Measurements from ENCODE around the gene CAMTA1.
A peak's percentile ranks its signal among the peaks of the same experiment; 100 is the strongest.

CAMTA1 gene

GRCh38 chr1:7808253-7808844 is 1023.1 kb downstream of the CAMTA1 start:
- H3K36me3 ChIP-seq (ENCODE audit: control insufficient read depth in 2 of 2, insufficient read depth in 1 of 2, low read length in 2 of 2), result peaks cover 0 to 12% of the 10 kb centered on the region in 2 experiments; a peak in 1 of 3 replicates
- no peak overlapping the region for H3K4me3 ChIP-seq (ENCODE audit: low read depth, low read length)
- H3K9me3 ChIP-seq (ENCODE audit: control insufficient read depth, insufficient read depth, low read depth, low read length), result no peaks in the 10 kb centered on the region
- H3K4me1 ChIP-seq (ENCODE audit: control insufficient read depth, insufficient read depth, low read length), result no peaks in the 10 kb centered on the region
- H3K27ac ChIP-seq (ENCODE audit: extremely low read depth, low read depth, low read length), result no peak overlapping the region
- no peak for TF ChIP-seq ZNF791 (tag by site-specific recombination; IDR thresholded peaks at IDR 0.05)
- TF ChIP-seq ZNF654 (tag by site-specific recombination; IDR thresholded peaks at IDR 0.05; ENCODE audit: low read depth), result peak; percentile 58
- no peak for TF ChIP-seq OSR2 (tag by site-specific recombination; IDR thresholded peaks at IDR 0.05)
- 0 out of 2 replicates have a peak, but pooled peaks have one; percentile 43 for TF ChIP-seq ZNF362 (tag by site-specific recombination; IDR thresholded peaks at IDR 0.05)
- TF ChIP-seq, protein P1, sequence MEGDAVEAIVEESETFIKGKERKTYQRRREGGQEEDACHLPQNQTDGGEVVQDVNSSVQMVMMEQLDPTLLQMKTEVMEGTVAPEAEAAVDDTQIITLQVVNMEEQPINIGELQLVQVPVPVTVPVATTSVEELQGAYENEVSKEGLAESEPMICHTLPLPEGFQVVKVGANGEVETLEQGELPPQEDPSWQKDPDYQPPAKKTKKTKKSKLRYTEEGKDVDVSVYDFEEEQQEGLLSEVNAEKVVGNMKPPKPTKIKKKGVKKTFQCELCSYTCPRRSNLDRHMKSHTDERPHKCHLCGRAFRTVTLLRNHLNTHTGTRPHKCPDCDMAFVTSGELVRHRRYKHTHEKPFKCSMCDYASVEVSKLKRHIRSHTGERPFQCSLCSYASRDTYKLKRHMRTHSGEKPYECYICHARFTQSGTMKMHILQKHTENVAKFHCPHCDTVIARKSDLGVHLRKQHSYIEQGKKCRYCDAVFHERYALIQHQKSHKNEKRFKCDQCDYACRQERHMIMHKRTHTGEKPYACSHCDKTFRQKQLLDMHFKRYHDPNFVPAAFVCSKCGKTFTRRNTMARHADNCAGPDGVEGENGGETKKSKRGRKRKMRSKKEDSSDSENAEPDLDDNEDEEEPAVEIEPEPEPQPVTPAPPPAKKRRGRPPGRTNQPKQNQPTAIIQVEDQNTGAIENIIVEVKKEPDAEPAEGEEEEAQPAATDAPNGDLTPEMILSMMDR (tag by site-specific recombination; IDR thresholded peaks at IDR 0.05), result 0 out of 2 replicates have a peak, but pooled peaks have one; percentile 18
- ChIA-PET POLR2A (no interaction called here), CTCF (interaction anchor here (0.6 to 2.0 kb wide), 19 partner anchors 9 to 1594 kb away, joined by 3 to 14 read pairs (median 4); no protein-coding TSS in a partner anchor)

DNA sequence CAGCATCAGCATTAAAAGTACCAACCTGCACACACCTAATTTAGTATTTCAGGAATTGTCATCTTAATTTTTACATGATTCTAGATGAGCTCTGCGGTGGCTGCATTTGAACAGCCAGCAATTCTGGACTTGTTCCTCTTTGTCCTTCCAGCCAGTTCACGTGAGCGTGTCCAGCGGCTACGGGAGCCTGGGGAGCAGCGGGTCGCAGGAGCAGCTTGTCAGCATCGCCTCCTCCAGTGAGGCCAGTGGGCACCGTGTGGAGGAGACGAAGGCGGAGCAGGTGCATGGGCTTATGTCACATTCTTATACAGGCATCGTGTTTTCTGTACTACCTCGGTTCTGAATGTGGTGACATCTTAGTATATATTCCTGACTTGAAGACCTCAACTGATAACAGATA is 1024.5 kb downstream of the CAMTA1 start:
- Histone ChIP-seq H3K9me3 (ENCODE audit: control insufficient read depth, insufficient read depth, low read depth, low read length) (no peaks in the 10 kb centered on the region; the same call in 1 of the 2 replicates), H3K4me1 (ENCODE audit: control insufficient read depth, insufficient read depth, low read length) (no peaks in the 10 kb centered on the region), H3K4me3 (ENCODE audit: low read depth, low read length) (no peak overlapping the region), H3K36me3 (ENCODE audit: control insufficient read depth in 2 of 2, insufficient read depth in 1 of 2, low read length in 2 of 2) (peaks cover 0 to 12% of the 10 kb centered on the region in 2 experiments; a peak in 1 of 3 replicates), H3K27ac (ENCODE audit: extremely low read depth, low read depth, low read length) (no peak overlapping the region)
- CTCF ChIA-PET, result interaction anchor here (0.6 to 0.7 kb wide), 3 partner anchors 93 to 1559 kb away, joined by 3 to 5 read pairs (median 4); no protein-coding TSS in a partner anchor
- TF ChIP-seq MEIS1 (CRISPR knock-in tag; IDR thresholded peaks at IDR 0.05; ENCODE audit: borderline replicate concordance), result no peak
- POLR2A ChIA-PET, result no interaction called here

DNA sequence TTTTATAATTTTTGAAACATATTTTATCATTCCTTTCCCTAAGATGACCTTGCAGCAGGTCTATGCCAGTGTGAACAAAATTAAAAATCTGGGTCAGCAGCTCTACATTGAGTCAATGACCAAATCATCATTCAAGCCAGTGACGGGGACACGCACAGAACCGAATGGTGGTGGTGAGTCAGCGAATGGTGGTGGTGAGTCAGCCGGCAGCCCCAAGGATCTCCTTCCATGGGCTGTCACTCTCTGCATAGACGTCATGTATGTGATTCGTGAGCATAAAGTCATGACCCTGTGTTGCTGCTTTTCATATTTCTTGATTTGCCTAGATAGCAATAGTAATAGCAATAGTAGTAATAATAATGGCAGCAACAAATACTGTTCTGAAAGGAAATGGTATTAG is 1025.1 kb downstream of the CAMTA1 start:
- no peak overlapping the region for H3K4me3 ChIP-seq (ENCODE audit: low read depth, low read length)
- no peaks in the 10 kb centered on the region; the same call in 1 of the 2 replicates for H3K9me3 ChIP-seq (ENCODE audit: control insufficient read depth, insufficient read depth, low read depth, low read length)
- H3K27ac ChIP-seq (ENCODE audit: extremely low read depth, low read depth, low read length), result no peak overlapping the region
- peaks cover 0 to 12% of the 10 kb centered on the region in 2 experiments; a peak in 1 of 3 replicates for H3K36me3 ChIP-seq (ENCODE audit: control insufficient read depth in 2 of 2, insufficient read depth in 1 of 2, low read length in 2 of 2)
- peak; percentile 50 for TF ChIP-seq ZNF629 (tag by site-specific recombination; IDR thresholded peaks at IDR 0.05)
- no peak for TF ChIP-seq OVOL3 (tag by site-specific recombination; IDR thresholded peaks at IDR 0.05)
- POLR2A ChIA-PET, result no interaction called here
- CTCF ChIA-PET, result interaction anchor here (0.6 to 0.7 kb wide), 5 partner anchors 92 to 1559 kb away, joined by 3 to 5 read pairs (median 4); no protein-coding TSS in a partner anchor
- H3K4me1 ChIP-seq (ENCODE audit: control insufficient read depth, insufficient read depth, low read length), result no peaks in the 10 kb centered on the region

DNA sequence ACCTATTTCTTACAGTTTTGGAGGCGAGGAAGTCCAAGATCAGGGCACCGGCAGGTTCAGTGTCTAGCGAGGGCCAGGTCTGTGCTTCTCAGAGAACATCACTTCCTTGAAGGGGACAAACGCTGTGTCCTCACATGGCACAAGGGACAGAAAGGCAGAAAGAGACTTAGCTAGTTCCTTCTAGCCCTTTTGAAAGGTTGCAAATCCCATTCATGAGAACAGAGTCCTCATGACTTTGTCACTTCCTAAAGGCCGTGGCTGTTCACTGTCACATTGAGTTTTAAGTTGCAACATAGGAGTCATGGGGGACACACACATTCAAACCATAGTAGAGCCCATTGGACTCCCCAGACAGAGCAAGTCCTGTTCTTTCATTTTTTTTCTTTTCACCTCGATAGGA is 1026.2 kb downstream of the CAMTA1 start:
- no peak overlapping the region for H3K27ac ChIP-seq (ENCODE audit: extremely low read depth, low read depth, low read length)
- peaks cover 0 to 12% of the 10 kb centered on the region in 2 experiments; a peak in 1 of 3 replicates for H3K36me3 ChIP-seq (ENCODE audit: control insufficient read depth in 2 of 2, insufficient read depth in 1 of 2, low read length in 2 of 2)
- no peak overlapping the region for H3K4me3 ChIP-seq (ENCODE audit: low read depth, low read length)
- no peaks in the 10 kb centered on the region; the same call in 1 of the 2 replicates for H3K9me3 ChIP-seq (ENCODE audit: control insufficient read depth, insufficient read depth, low read depth, low read length)
- ChIA-PET POLR2A (interaction anchor here (1.1 kb wide), 1 partner anchor 22 kb away, joined by 3 read pairs; no protein-coding TSS in a partner anchor), CTCF (interaction anchor here (1.0 to 1.1 kb wide), 4 partner anchors 10 to 204 kb away, joined by 3 to 5 read pairs (median 3); no protein-coding TSS in a partner anchor)
- H3K4me1 ChIP-seq (ENCODE audit: control insufficient read depth, insufficient read depth, low read length), result no peaks in the 10 kb centered on the region
- no peak for TF ChIP-seq PRDM10 (tag by site-specific recombination; IDR thresholded peaks at IDR 0.05)
- no peak for TF ChIP-seq KLF9 (tag by site-specific recombination; IDR thresholded peaks at IDR 0.05; ENCODE audit: low read depth)
- TF ChIP-seq ZNF701 (tag by site-specific recombination; IDR thresholded peaks at IDR 0.05), result no peak
- no peak for TF ChIP-seq ZNF521 (tag by site-specific recombination; IDR thresholded peaks at IDR 0.05)
- TF ChIP-seq ZNF626 (tag by site-specific recombination; IDR thresholded peaks at IDR 0.05), result no peak
- TF ChIP-seq ZIC2 (tag by site-specific recombination; IDR thresholded peaks at IDR 0.05), result no peak
- TF ChIP-seq ZNF202 (tag by site-specific recombination; IDR thresholded peaks at IDR 0.05; ENCODE audit: borderline replicate concordance), result no peak
- no peak for TF ChIP-seq ZNF157 (tag by site-specific recombination; IDR thresholded peaks at IDR 0.05)
- no peak for TF ChIP-seq ZNF776 (tag by site-specific recombination; IDR thresholded peaks at IDR 0.05; ENCODE audit: borderline replicate concordance)
- no peak for TF ChIP-seq ZNF555 (tag by site-specific recombination; conservative IDR thresholded peaks at IDR 0.05)

Measured in HEK293 (cell line).